Endothelial cell of umbilical vein (primary cell): ENCODE measurements around the gene CNPY3. TPM values are rescaled to one million over a fixed set of nuclear protein-coding genes. Genes with fewer than 3 reads are reported as not detected.

Experiments
- BruUV-seq: library from RNA; stranded (reverse); fragments of 400-500 nt; replicated peaks from 2 replicates; lab custom pipeline; 2021; lab: Mats Ljungman, UMichigan
- CTCF ChIA-PET: fragments of 300-600, 350-600 bp; sonication (Branson Sonifier 250); formaldehyde crosslinking; loops from one replicate; lab custom pipeline; 2021; ENCODE audit warnings: antibody characterized with exemption, inconsistent platforms; lab: Charles Lee
- POLR2A ChIA-PET: fragments of 300-600, 350-600 bp; sonication (Branson Sonifier 250); formaldehyde crosslinking; loops from one replicate; lab custom pipeline; 2021; ENCODE audit warnings: antibody characterized with exemption, inconsistent platforms; lab: Charles Lee
- DNase-seq: peaks from one replicate; pipeline ENCODE4 v3.0.0-alpha.2; 2011; ENCODE audit warnings: low read depth, low spot score
- FAIRE-seq: peaks from 2 replicates; lab custom pipeline; 2011; peaks lifted over from hg19 to GRCh38; lab: Jason Lieb, UNC
- H2AFZ ChIP-seq: 2 replicates; pipeline ENCODE4 v1.6.0; 2012; ENCODE audit warnings: low read depth, low read length, control low read depth, inconsistent platforms
- H3K27ac ChIP-seq: 2 replicates; pipeline ENCODE4 v1.5.1; 2011; ENCODE audit warnings: low read depth, mild to moderate bottlenecking, control low read depth, low read length, moderate library complexity; ENCODE audit not compliant: insufficient read depth
- H3K27me3 ChIP-seq, 2 experiments: 2 replicates each; pipeline versions ENCODE4 v1.6.0 to v1.6.1; 2011; ENCODE audit warnings: low read length in 2 of 2, mixed read lengths in 1 of 2; ENCODE audit not compliant: control insufficient read depth in 2 of 2, insufficient read depth in 2 of 2
- H3K36me3 ChIP-seq, 2 experiments: 2 replicates in 1 of 2; 3 replicates in 1 of 2; pipeline ENCODE4 v1.5.1; 2011; ENCODE audit warnings: low read length in 2 of 2, mild to moderate bottlenecking in 1 of 2, moderate library complexity in 1 of 2; ENCODE audit not compliant: control insufficient read depth in 2 of 2, insufficient read depth in 2 of 2; ENCODE audit errors: extremely low read depth in 1 of 2
- H3K4me1 ChIP-seq: 3 replicates; pipeline ENCODE4 v1.5.1; 2011; ENCODE audit warnings: mild to moderate bottlenecking, low read length; ENCODE audit not compliant: control insufficient read depth, insufficient read depth; ENCODE audit errors: extremely low read depth
- H3K4me2 ChIP-seq: 2 replicates; pipeline ENCODE4 v1.6.1; 2011; ENCODE audit warnings: low read length, control low read depth, mixed read lengths; ENCODE audit not compliant: insufficient read depth
- H3K4me3 ChIP-seq, 3 experiments: fragments of 200-600 bp in 1 of 3; sonication (generic), shearing (Covaris generic) in 1 of 3; replicated peaks in 1 of 3; 2 replicates each; pipeline ENCODE4 v1.5.1; 2011 to 2016; ENCODE audit warnings: control low read depth in 3 of 3, low read length in 3 of 3, mild to moderate bottlenecking in 2 of 3, inconsistent platforms in 1 of 3, low read depth in 1 of 3, moderate library complexity in 1 of 3; ENCODE audit not compliant: insufficient read depth in 1 of 3
- H3K79me2 ChIP-seq: 2 replicates; pipeline ENCODE4 v1.6.0; 2012; ENCODE audit warnings: low read length, inconsistent platforms; ENCODE audit not compliant: control insufficient read depth, insufficient read depth
- H3K9ac ChIP-seq: replicated peaks from 2 replicates; pipeline ENCODE3; 2011; ENCODE audit warnings: low read length, control low read depth; ENCODE audit not compliant: insufficient read depth; ENCODE audit errors: extremely low read depth
- H3K9me1 ChIP-seq: replicated peaks from 3 replicates; pipeline ENCODE4 v1.6.0; 2011; ENCODE audit warnings: mild to moderate bottlenecking, low read length; ENCODE audit not compliant: control insufficient read depth, insufficient read depth; ENCODE audit errors: extremely low read depth
- H3K9me3 ChIP-seq: replicated peaks from 2 replicates; pipeline ENCODE4 v1.5.1; 2012; ENCODE audit warnings: low read length, inconsistent platforms; ENCODE audit not compliant: control insufficient read depth, insufficient read depth
- H4K20me1 ChIP-seq: replicated peaks from 2 replicates; pipeline ENCODE3; 2011; ENCODE audit warnings: mild to moderate bottlenecking, low read length; ENCODE audit not compliant: control insufficient read depth, insufficient read depth; ENCODE audit errors: extremely low read depth
- EZH2 ChIP-seq: IDR thresholded peaks from 2 replicates; pipeline ENCODE4 v1.6.1; 2012; ENCODE audit warnings: borderline replicate concordance, low read depth, mild to moderate bottlenecking, moderate library complexity, low read length, inconsistent platforms; ENCODE audit not compliant: severe bottlenecking
- FOS ChIP-seq: IDR thresholded peaks from 2 replicates; pipeline ENCODE4 v1.6.1; 2011; ENCODE audit warnings: mild to moderate bottlenecking, low read length, moderate library complexity, borderline replicate concordance; ENCODE audit not compliant: insufficient read depth
- GATA2 ChIP-seq: IDR thresholded peaks from 2 replicates; pipeline ENCODE4 v1.7.0; 2011; ENCODE audit warnings: low read depth, mild to moderate bottlenecking, moderate library complexity, mixed read lengths, low read length; ENCODE audit not compliant: insufficient read length, insufficient read depth
- JUN ChIP-seq: IDR thresholded peaks from 2 replicates; pipeline ENCODE4 v1.6.1; 2011; ENCODE audit warnings: borderline replicate concordance, low read depth; ENCODE audit not compliant: insufficient read length, insufficient read depth
- MYC ChIP-seq: IDR thresholded peaks from one replicate; pipeline ENCODE4 v1.6.1; 2011; ENCODE audit warnings: mild to moderate bottlenecking, low read depth, low read length
- POLR2A ChIP-seq: IDR thresholded peaks from 2 replicates; pipeline ENCODE4 v1.6.1; 2012; ENCODE audit warnings: low read depth, mild to moderate bottlenecking, control low read depth, low read length
- POLR2AphosphoS5 ChIP-seq: IDR thresholded peaks from 2 replicates; pipeline ENCODE4 v1.6.1; 2012; ENCODE audit warnings: low read depth, mild to moderate bottlenecking, control low read depth, low read length, moderate library complexity; ENCODE audit not compliant: insufficient read depth
- dilution Hi-C: fragments of 300-500 bp; cut with MboI; formaldehyde crosslinking; loops from one replicate; pipeline ENCODE4 v1.15.0; 2019; ENCODE audit warnings: low sequenced_read_pairs; ENCODE audit not compliant: extremely low pct_ligation_motif_present
- intact Hi-C: fragments of 100-400 bp; cut with micrococcal nuclease; formaldehyde crosslinking; loops from one replicate; pipeline ENCODE4 v1.10.0; 2022
- polyA plus RNA-seq, 4 experiments: library from polyadenylated mRNA; depleted of rRNA in 3 of 4; stranded (reverse) in 3 of 4; unstranded in 1 of 4; fragments of >200 nt; gene quantifications; 2 replicates each; pipeline versions ENCODE4 v1.2.1 to v1.2.3, GENCODE V29; 2011 to 2012; ENCODE audit warnings: missing spikeins in 1 of 4
- total RNA-seq: library from RNA; stranded (reverse); gene quantifications from 2 replicates; pipeline ENCODE4 v1.2.3, GENCODE V29; 2021
- TF ChIP-seq, protein P1 (sequence below): IDR thresholded peaks from 2 replicates; pipeline ENCODE4 v1.6.1; 2011; ENCODE audit not compliant: insufficient read depth, insufficient read length
- TF ChIP-seq, protein P2 (sequence below), 2 donors: IDR thresholded peaks; 1 replicate in 1 of 2; 2 replicates in 1 of 2; pipeline ENCODE4 v1.5.1; 2011; ENCODE audit warnings: low read length in 2 of 2, mild to moderate bottlenecking in 2 of 2, moderate library complexity in 2 of 2, control low read depth in 1 of 2, inconsistent platforms in 1 of 2, low read depth in 1 of 2; ENCODE audit not compliant: insufficient read depth in 1 of 2; ENCODE audit errors: extremely low read depth in 1 of 2

Gene CNPY3
- total and polyA plus RNA-seq, 2 donors (not counting 3 experiments of a cell fraction or from before 2014, with no cell fraction given) = 40.8 to 53.1 TPM

DNA sequence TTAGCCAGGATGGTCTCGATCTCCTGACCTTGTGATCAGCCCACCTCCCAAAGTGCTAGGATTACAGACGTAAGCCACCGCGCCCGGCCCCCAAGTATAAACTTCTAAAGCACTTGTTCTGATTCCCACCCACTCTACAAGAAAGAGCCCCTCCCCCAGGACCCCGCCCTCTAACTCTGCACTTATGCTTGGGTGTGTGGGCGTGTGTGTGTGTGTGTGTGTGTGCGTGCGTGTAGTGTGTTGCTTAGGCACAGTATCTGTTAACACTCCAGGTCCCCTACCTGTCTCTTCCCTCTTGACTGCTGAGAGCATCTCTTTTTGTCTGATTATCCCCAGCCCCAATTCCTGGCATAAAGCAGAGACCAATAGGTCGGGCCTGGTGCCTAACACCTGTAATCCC, 19.4 kb upstream of the CNPY3 start:
- Histone ChIP-seq H3K4me3 (no peak overlapping the region), H3K4me1 (no peaks in the 10 kb centered on the region), H3K4me2 (no peak overlapping the region), H3K9me3 (no peaks in the 10 kb centered on the region), H2AFZ (no peak overlapping the region), H3K9me1 (no peaks in the 10 kb centered on the region), H4K20me1 (no peaks in the 10 kb centered on the region), H3K27ac (no peak overlapping the region), H3K27me3 (peaks cover 2 to 6% of the 10 kb centered on the region in 2 experiments), H3K9ac (no peak overlapping the region), H3K36me3 (no peaks in the 10 kb centered on the region), H3K79me2 (no peaks in the 10 kb centered on the region)
- ChIA-PET POLR2A (interaction anchor here (0.7 kb wide), 1 partner anchor 114 kb away, joined by 12 read pairs; no protein-coding TSS in a partner anchor), CTCF (interaction anchor here (0.6 to 0.7 kb wide), 2 partner anchors 600 to 649 kb away, joined by 3 read pairs; partner anchors contain the start of gene LRRC73)
- intact Hi-C loops (loop anchor here (10.0 kb wide), 1 partner anchor 595 kb away; no protein-coding TSS in a partner anchor), dilution Hi-C loops (no loop called here)
- FAIRE-seq (no peak), DNase-seq (no peak)
- no TSS peak for BruUV-seq
- no peak for TF ChIP-seq GATA2
- no peak for TF ChIP-seq POLR2AphosphoS5
- TF ChIP-seq EZH2 = no peak
- TF ChIP-seq MYC = no peak
- TF ChIP-seq, protein P1, sequence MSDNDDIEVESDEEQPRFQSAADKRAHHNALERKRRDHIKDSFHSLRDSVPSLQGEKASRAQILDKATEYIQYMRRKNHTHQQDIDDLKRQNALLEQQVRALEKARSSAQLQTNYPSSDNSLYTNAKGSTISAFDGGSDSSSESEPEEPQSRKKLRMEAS = no peak
- TF ChIP-seq, protein P2, sequence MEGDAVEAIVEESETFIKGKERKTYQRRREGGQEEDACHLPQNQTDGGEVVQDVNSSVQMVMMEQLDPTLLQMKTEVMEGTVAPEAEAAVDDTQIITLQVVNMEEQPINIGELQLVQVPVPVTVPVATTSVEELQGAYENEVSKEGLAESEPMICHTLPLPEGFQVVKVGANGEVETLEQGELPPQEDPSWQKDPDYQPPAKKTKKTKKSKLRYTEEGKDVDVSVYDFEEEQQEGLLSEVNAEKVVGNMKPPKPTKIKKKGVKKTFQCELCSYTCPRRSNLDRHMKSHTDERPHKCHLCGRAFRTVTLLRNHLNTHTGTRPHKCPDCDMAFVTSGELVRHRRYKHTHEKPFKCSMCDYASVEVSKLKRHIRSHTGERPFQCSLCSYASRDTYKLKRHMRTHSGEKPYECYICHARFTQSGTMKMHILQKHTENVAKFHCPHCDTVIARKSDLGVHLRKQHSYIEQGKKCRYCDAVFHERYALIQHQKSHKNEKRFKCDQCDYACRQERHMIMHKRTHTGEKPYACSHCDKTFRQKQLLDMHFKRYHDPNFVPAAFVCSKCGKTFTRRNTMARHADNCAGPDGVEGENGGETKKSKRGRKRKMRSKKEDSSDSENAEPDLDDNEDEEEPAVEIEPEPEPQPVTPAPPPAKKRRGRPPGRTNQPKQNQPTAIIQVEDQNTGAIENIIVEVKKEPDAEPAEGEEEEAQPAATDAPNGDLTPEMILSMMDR (IDR thresholded peaks at IDR 0.05; ENCODE audit: extremely low read depth in 1 of 2, insufficient read depth in 1 of 2, low read depth in 1 of 2, low read length in 2 of 2) = no peak
- no peak for TF ChIP-seq FOS
- TF ChIP-seq JUN = no peak
- TF ChIP-seq POLR2A = no peak
